DND-41 (cell line): ENCODE results near the gene DLG2.

Source experiments
- ATAC-seq: fragments of 200-7000 bp; cut with Tn5 transposase; 3 replicates; pipeline ENCODE4 v1.9.1; 2021; ENCODE audit warnings: low read depth; ENCODE audit not compliant: insufficient read depth
- DNase-seq: peaks from one replicate; pipeline ENCODE4 v3.0.0-alpha.2; 2020
- H2AFZ ChIP-seq: 2 replicates; pipeline ENCODE4 v1.6.0; 2012; ENCODE audit warnings: low read depth, low read length
- H3K27ac ChIP-seq: 2 replicates; pipeline ENCODE4 v1.5.1; 2012; ENCODE audit warnings: low read length, inconsistent platforms
- H3K27me3 ChIP-seq: fragments of 200-600 bp; sonication (generic); 2 replicates; pipeline ENCODE4 v1.6.0; 2012; ENCODE audit warnings: low read length, mild to moderate bottlenecking, inconsistent platforms; ENCODE audit not compliant: insufficient read depth, poor library complexity
- H3K36me3 ChIP-seq: 2 replicates; pipeline ENCODE4 v1.5.1; 2012; ENCODE audit warnings: low read length, inconsistent platforms; ENCODE audit not compliant: insufficient read depth
- H3K4me1 ChIP-seq: 2 replicates; pipeline ENCODE4 v1.5.1; 2012; ENCODE audit warnings: mild to moderate bottlenecking, low read length; ENCODE audit not compliant: insufficient read depth
- H3K4me2 ChIP-seq: 2 replicates; pipeline ENCODE4 v1.6.0; 2012; ENCODE audit warnings: mild to moderate bottlenecking, moderate library complexity, low read length, inconsistent platforms; ENCODE audit not compliant: insufficient read depth
- H3K4me3 ChIP-seq, 2 experiments: fragments of 200-600 bp in 1 of 2; shearing (Covaris generic) in 1 of 2; 2 replicates each; pipeline ENCODE4 v1.5.1; 2012 to 2016; ENCODE audit warnings: inconsistent platforms in 2 of 2, low read length in 2 of 2, mild to moderate bottlenecking in 2 of 2, low read depth in 1 of 2, moderate library complexity in 1 of 2
- H3K79me2 ChIP-seq: 2 replicates; pipeline ENCODE4 v1.6.0; 2012; ENCODE audit warnings: low read length, inconsistent platforms; ENCODE audit not compliant: insufficient read depth
- H3K9ac ChIP-seq: 2 replicates; pipeline ENCODE4 v1.6.0; 2012; ENCODE audit warnings: low read depth, mild to moderate bottlenecking, inconsistent platforms, low read length, moderate library complexity
- H3K9me3 ChIP-seq: 2 replicates; pipeline ENCODE4 v1.5.1; 2012; ENCODE audit warnings: low read length, moderate library complexity, mild to moderate bottlenecking, inconsistent platforms; ENCODE audit not compliant: insufficient read depth, severe bottlenecking
- H4K20me1 ChIP-seq: 2 replicates; pipeline ENCODE4 v1.6.0; 2012; ENCODE audit warnings: low read length; ENCODE audit not compliant: insufficient read depth
- CTCF ChIP-seq: IDR thresholded peaks from 2 replicates; pipeline ENCODE4 v1.5.1; 2012; ENCODE audit warnings: borderline replicate concordance, low read length, moderate library complexity, mild to moderate bottlenecking; ENCODE audit not compliant: poor library complexity, severe bottlenecking; ENCODE audit errors: extremely low read depth
- EZH2 ChIP-seq: IDR thresholded peaks from 3 replicates; pipeline ENCODE4 v1.6.1; 2012; ENCODE audit warnings: borderline replicate concordance, low read depth, mild to moderate bottlenecking, moderate library complexity, low read length, inconsistent platforms; ENCODE audit not compliant: severe bottlenecking

Gene DLG2

GRCh38 chr11:84136926-84137325, 1490.2 kb downstream of the DLG2 start:
- Histone ChIP-seq H3K36me3 (no peaks in the 10 kb centered on the region), H3K9ac (no peak overlapping the region), H2AFZ (no peak overlapping the region), H3K9me3 (no peaks in the 10 kb centered on the region), H3K27me3 (no peaks in the 10 kb centered on the region), H3K27ac (no peak overlapping the region), H3K4me1 (no peaks in the 10 kb centered on the region), H3K4me3 (no peak overlapping the region), H4K20me1 (no peaks in the 10 kb centered on the region), H3K79me2 (no peaks in the 10 kb centered on the region), H3K4me2 (no peak overlapping the region)
- no peak for DNase-seq
- TF ChIP-seq CTCF (no peak), EZH2 (no peak)
- no peak for ATAC-seq

- Histone ChIP-seq H3K9ac (no peak overlapping the region), H3K9me3 (no peaks in the 10 kb centered on the region), H3K79me2 (no peaks in the 10 kb centered on the region), H3K27me3 (no peaks in the 10 kb centered on the region), H3K4me1 (no peaks in the 10 kb centered on the region), H3K4me3 (no peak overlapping the region), H2AFZ (no peak overlapping the region), H3K36me3 (no peaks in the 10 kb centered on the region), H3K27ac (no peak overlapping the region), H4K20me1 (no peaks in the 10 kb centered on the region), H3K4me2 (no peak overlapping the region)
- TF ChIP-seq EZH2 (no peak), CTCF (no peak)
- ATAC-seq (no peak), DNase-seq (no peak)
Measured at GRCh38 chr11:84130646-84131427, 1496.3 kb downstream of the DLG2 start.

GRCh38 chr11:84129961-84130576, 1497.1 kb downstream of the DLG2 start:
- Histone ChIP-seq H3K79me2 (no peaks in the 10 kb centered on the region), H3K36me3 (no peaks in the 10 kb centered on the region), H3K27ac (no peak overlapping the region), H4K20me1 (no peaks in the 10 kb centered on the region), H3K4me3 (no peak overlapping the region), H3K9ac (no peak overlapping the region), H3K9me3 (no peaks in the 10 kb centered on the region), H3K4me1 (no peaks in the 10 kb centered on the region), H2AFZ (no peak overlapping the region), H3K27me3 (no peaks in the 10 kb centered on the region), H3K4me2 (no peak overlapping the region)
- DNase-seq (no peak), ATAC-seq (no peak)
- TF ChIP-seq CTCF (no peak), EZH2 (no peak)
